GM12878 (cell line): Measurements from ENCODE around the gene TACC2. TPM values are rescaled to one million over a fixed set of nuclear protein-coding genes. Genes with fewer than 3 reads are reported as not detected.

ENCODE experiments used
- ATAC-seq: fragments of 200-7000 bp; cut with Tn5 transposase; 3 replicates; pipeline ENCODE4 v1.9.1; 2020; ENCODE audit warnings: mild to moderate bottlenecking, moderate library complexity
- BruUV-seq: library from RNA; stranded (reverse); fragments of 400-500 nt; replicated peaks from 2 replicates; lab custom pipeline; 2021; lab: Mats Ljungman, UMichigan
- CTCF ChIA-PET: fragments of 300-600 bp; sonication (Branson Sonifier 250); formaldehyde crosslinking; extraction: SDS; loops from one replicate; lab custom pipeline; 2021; ENCODE audit warnings: inconsistent platforms; lab: Yijun Ruan, JAX
- POLR2A ChIA-PET: fragments of 350-600 bp; formaldehyde crosslinking; extraction: SDS; loops from one replicate; lab custom pipeline; 2021; ENCODE audit warnings: inconsistent platforms; lab: Charles Lee
- RAD21 ChIA-PET: fragments of 300-600 bp; sonication (Branson Sonifier 250); formaldehyde crosslinking; loops from one replicate; lab custom pipeline; 2023; ENCODE audit warnings: antibody characterized with exemption; ENCODE audit not compliant: unreplicated experiment; lab: Charles Lee
- SMC1A ChIA-PET: fragments of 300-600 bp; sonication (Branson Sonifier 250); formaldehyde crosslinking; loops from one replicate; lab custom pipeline; 2023; ENCODE audit not compliant: unreplicated experiment, uncharacterized antibody; lab: Charles Lee
- DNase-seq: peaks from one replicate; pipeline ENCODE4 v3.0.0-alpha.2; 2011; ENCODE audit warnings: low read depth, low spot score
- FAIRE-seq: peaks from 3 replicates; lab custom pipeline; 2011; peaks lifted over from hg19 to GRCh38; lab: Jason Lieb, UNC
- H2AFZ ChIP-seq: 2 replicates; pipeline ENCODE4 v1.6.0; 2011; ENCODE audit warnings: low read depth, low read length, control low read depth; ENCODE audit not compliant: control insufficient read depth
- H3K27ac ChIP-seq: 2 replicates; pipeline ENCODE4 v1.5.1; 2011; ENCODE audit warnings: control low read depth; ENCODE audit not compliant: control insufficient read depth, insufficient read depth
- H3K27me3 ChIP-seq, 2 experiments: replicated peaks in 1 of 2; 2 replicates each; pipeline versions ENCODE4 v1.6.0 to v1.6.1; 2011; ENCODE audit warnings: low read length in 1 of 2; ENCODE audit not compliant: control insufficient read depth in 2 of 2, insufficient read depth in 2 of 2
- H3K36me3 ChIP-seq, 2 experiments: 2 replicates each; pipeline ENCODE4 v1.5.1; 2011; ENCODE audit warnings: low read length in 1 of 2; ENCODE audit not compliant: control insufficient read depth in 2 of 2, insufficient read depth in 2 of 2
- H3K4me1 ChIP-seq: 2 replicates; pipeline ENCODE4 v1.6.1; 2011; ENCODE audit warnings: mild to moderate bottlenecking, low read length, moderate library complexity, mixed read lengths; ENCODE audit not compliant: control insufficient read depth, insufficient read depth
- H3K4me2 ChIP-seq: 2 replicates; pipeline ENCODE4 v1.6.0; 2011; ENCODE audit warnings: control low read depth; ENCODE audit not compliant: control insufficient read depth, insufficient read depth
- H3K4me3 ChIP-seq: fragments of 200-600 bp; sonication (generic); 2 replicates; pipeline ENCODE4 v1.5.1; 2016
- H3K79me2 ChIP-seq: 2 replicates; pipeline ENCODE4 v1.6.0; 2011; ENCODE audit warnings: low read length; ENCODE audit not compliant: control insufficient read depth, insufficient read depth
- H3K9ac ChIP-seq: 2 replicates; pipeline ENCODE4 v1.8.0; 2011; ENCODE audit warnings: low read length, control low read depth, mixed read lengths; ENCODE audit not compliant: control insufficient read depth, insufficient read depth
- H3K9me3 ChIP-seq: replicated peaks from 3 replicates; pipeline ENCODE4 v1.5.1; 2011; ENCODE audit warnings: mild to moderate bottlenecking, low read length; ENCODE audit not compliant: control insufficient read depth, insufficient read depth
- H4K20me1 ChIP-seq: 2 replicates; pipeline ENCODE4 v1.6.0; 2011; ENCODE audit not compliant: control insufficient read depth, insufficient read depth
- EZH2 ChIP-seq: IDR thresholded peaks from 2 replicates; pipeline ENCODE4 v1.6.1; 2012; ENCODE audit warnings: low read depth, mild to moderate bottlenecking, control low read depth, inconsistent platforms, low read length, borderline replicate concordance; ENCODE audit not compliant: control insufficient read depth
- FOS ChIP-seq: IDR thresholded peaks from 3 replicates; pipeline ENCODE4 v1.6.1; 2011; ENCODE audit warnings: borderline replicate concordance; ENCODE audit not compliant: insufficient read length; ENCODE audit errors: extremely low read depth
- FOXK2 ChIP-seq: fragments of 450-650 bp; IDR thresholded peaks from 2 replicates; pipeline ENCODE4 v1.6.1; 2017; ENCODE audit warnings: mild to moderate bottlenecking, moderate library complexity
- HDAC2 ChIP-seq: fragments of 200-600 bp; sonication (generic); IDR thresholded peaks from 2 replicates; pipeline ENCODE4 v1.6.1; 2017
- IKZF1 ChIP-seq: fragments of 450-650 bp; conservative IDR thresholded peaks from 2 replicates; pipeline ENCODE4 v1.6.1; 2017; ENCODE audit warnings: antibody characterized with exemption, mild to moderate bottlenecking
- JUNB ChIP-seq: IDR thresholded peaks from 2 replicates; pipeline ENCODE4 v1.6.1; 2016; ENCODE audit warnings: antibody characterized with exemption, mild to moderate bottlenecking
- KAT2A ChIP-seq: conservative IDR thresholded peaks from 2 replicates; pipeline ENCODE4 v1.6.1; 2011; ENCODE audit warnings: low read depth, low read length; ENCODE audit not compliant: control insufficient read depth
- MXI1 ChIP-seq: fragments of 150-350 bp; IDR thresholded peaks from 2 replicates; pipeline ENCODE4 v1.6.1; 2011; ENCODE audit warnings: low read depth, mild to moderate bottlenecking, inconsistent platforms, low read length, improper control_type of control experiment
- NR2C1 ChIP-seq: fragments of 450-650 bp; IDR thresholded peaks from 2 replicates; pipeline ENCODE4 v1.6.1; 2017; ENCODE audit warnings: antibody characterized with exemption, mild to moderate bottlenecking, moderate library complexity
- NR2F1 ChIP-seq: fragments of 450-650 bp; conservative IDR thresholded peaks from 2 replicates; pipeline ENCODE4 v1.6.1; 2017; ENCODE audit warnings: mild to moderate bottlenecking
- PML ChIP-seq: IDR thresholded peaks from 2 replicates; pipeline ENCODE4 v1.6.1; 2012; ENCODE audit warnings: low read length, inconsistent platforms
- RAD21 ChIP-seq: IDR thresholded peaks from 2 replicates; pipeline ENCODE4 v1.6.1; 2011; ENCODE audit warnings: mild to moderate bottlenecking, low read depth, low read length, moderate library complexity; ENCODE audit not compliant: insufficient read depth
- SMC3 ChIP-seq: IDR thresholded peaks from 2 replicates; pipeline ENCODE4 v1.6.1; 2011; ENCODE audit warnings: low read length, improper control_type of control experiment, borderline replicate concordance
- USF2 ChIP-seq: IDR thresholded peaks from 2 replicates; pipeline ENCODE4 v1.6.1; 2011; ENCODE audit warnings: low read depth, low read length, improper control_type of control experiment, borderline replicate concordance
- ZNF622 ChIP-seq: fragments of 450-650 bp; IDR thresholded peaks from 2 replicates; pipeline ENCODE4 v1.6.1; 2017; ENCODE audit warnings: mild to moderate bottlenecking, inconsistent platforms
- WGBS: methylation state at CpG from one replicate; pipeline ENCODE4 v1.1.6; 2016; ENCODE audit warnings: low lambda C conversion rate; ENCODE audit not compliant: insufficient replicate concordance, insufficient coverage; ENCODE audit errors: missing lambda C conversion rate; 5-methylcytosine and 5-hydroxymethylcytosine counted together
- in situ Hi-C: fragments of 300-500 bp; cut with MboI; formaldehyde crosslinking; loops from 9 replicates; pipeline ENCODE4 v1.14.3; 2018; ENCODE audit warnings: mixed read lengths
- intact Hi-C: fragments of 100-400 bp; cut with micrococcal nuclease; formaldehyde crosslinking; loops from one replicate; pipeline ENCODE4 v1.14.2; 2022; ENCODE audit not compliant: unreplicated experiment
- polyA plus RNA-seq, 11 experiments: library from polyadenylated mRNA; depleted of rRNA in 4 of 11; unstranded in 6 of 11; stranded (reverse) in 5 of 11; fragments of >200 nt; fragmentation: Nextera tagmentation in 4 of 11; fragmentation: Illumina TruSeq in 1 of 11; extraction: Ambion mirVana in 4 of 11; extraction: Trizol in 1 of 11; gene quantifications; 1 replicate in 1 of 11; 2 replicates in 10 of 11; pipeline versions ENCODE4 v1.2.1 to v1.2.3, GENCODE V29; 2011 to 2016; ENCODE audit warnings: inconsistent platforms in 2 of 11, missing spikeins in 2 of 11, low read depth in 1 of 11
- total RNA-seq, 4 experiments: library from RNA; depleted of rRNA in 3 of 4; stranded (reverse); fragments of >200 nt in 3 of 4; fragmentation: Illumina TruSeq in 1 of 4; extraction: Trizol in 1 of 4; gene quantifications; 2 replicates each; pipeline versions ENCODE4 v1.2.1 to v1.2.3, GENCODE V29; 2013 to 2021

Gene TACC2
- total and polyA plus RNA-seq, 10 of the 15 experiments (the other 5 are each of a cell fraction or from before 2014, with no cell fraction given), result 0.07 to 0.64 (median 0.13) TPM; not detected in 5

DNA sequence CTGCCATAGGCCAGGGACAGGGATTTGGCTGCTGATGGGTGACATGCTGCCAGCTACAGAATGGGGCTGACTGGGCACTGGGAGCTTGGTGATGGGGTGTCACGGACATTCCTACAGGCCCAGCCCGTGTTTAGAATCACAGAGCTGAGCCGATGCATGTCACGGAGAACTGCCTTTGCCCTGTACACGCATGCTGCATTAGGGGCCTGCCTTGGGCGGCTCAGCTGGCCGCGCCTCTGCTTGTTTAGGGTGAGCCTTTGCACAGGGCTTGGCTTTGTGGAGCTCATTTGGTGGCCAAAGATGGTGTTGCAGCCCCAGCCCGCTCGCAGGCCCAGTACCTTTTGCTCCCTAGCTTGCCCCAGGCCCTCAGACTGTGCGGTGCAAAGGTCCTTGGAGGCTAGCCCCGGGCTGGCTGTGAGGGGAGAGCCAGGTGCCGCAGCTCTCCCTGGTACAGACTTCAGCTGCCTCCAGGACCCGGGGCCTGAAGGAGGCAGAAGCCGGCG is 173.8 kb downstream of the TACC2 start:
- H3K9ac ChIP-seq, result no peak overlapping the region
- DNase-seq (no peak), ATAC-seq (no peak), FAIRE-seq (no peak)
- WGBS, result 36% methylated on average over 16 of the region's 16 CpGs
- in situ Hi-C loops (no loop called here), intact Hi-C loops (no loop called here)
- H3K4me2 ChIP-seq, result no peak overlapping the region
- H3K27me3 ChIP-seq, result peaks cover 14 to 23% of the 10 kb centered on the region in 2 experiments
- H3K9me3 ChIP-seq, result no peaks in the 10 kb centered on the region
- no peak overlapping the region for H3K27ac ChIP-seq
- ChIA-PET CTCF (no interaction called here), SMC1A (no interaction called here), RAD21 (no interaction called here), POLR2A (no interaction called here)
- no peak overlapping the region for H3K4me3 ChIP-seq
- no peaks in the 10 kb centered on the region for H3K36me3 ChIP-seq
- H3K4me1 ChIP-seq, result no peaks in the 10 kb centered on the region
- TF ChIP-seq RAD21, result no peak
- no peak for TF ChIP-seq NR2F1
- TF ChIP-seq IKZF1, result no peak
- no peak for TF ChIP-seq NR2C1
- no peak for TF ChIP-seq ZNF622
- TF ChIP-seq FOS, result no peak
- TF ChIP-seq KAT2A, result no peak
- no peak for TF ChIP-seq JUNB
- TF ChIP-seq EZH2, result no peak
- TF ChIP-seq FOXK2, result no peak
- no peak for TF ChIP-seq PML
- no peak for TF ChIP-seq MXI1
- TF ChIP-seq SMC3, result no peak
- no peak for TF ChIP-seq HDAC2
- no peak for TF ChIP-seq USF2
- no TSS peak for BruUV-seq
- no peak overlapping the region for H2AFZ ChIP-seq
- H3K79me2 ChIP-seq, result no peaks in the 10 kb centered on the region
- H4K20me1 ChIP-seq, result no peaks in the 10 kb centered on the region
